HepG2 (cell line): ENCODE measurements around the gene ATP6V0A1.

ENCODE experiments used
- ASH2L ChIP-seq: fragments of 300-600, 200-600 bp; sonication (generic); IDR thresholded peaks from 2 replicates; pipeline ENCODE4 v1.7.0; 2017; ENCODE audit warnings: low read depth, mild to moderate bottlenecking, moderate library complexity, mixed read lengths, low read length; ENCODE audit not compliant: insufficient read length
- BATF2 ChIP-seq: sonication (generic); formaldehyde crosslinking; IDR thresholded peaks from 2 replicates; pipeline ENCODE4 v1.8.0; 2022; ENCODE audit warnings: mild to moderate bottlenecking, missing genetic modification reagents, moderate library complexity
- ETS1 ChIP-seq: sonication (generic); formaldehyde crosslinking; IDR thresholded peaks from 2 replicates; pipeline ENCODE4 v1.4.0; 2020; ENCODE audit warnings: missing genetic modification reagents
- MAFK ChIP-seq, 2 experiments: IDR thresholded peaks in 1 of 2; conservative IDR thresholded peaks in 1 of 2; 2 replicates each; pipeline ENCODE4 v1.6.1; 2011; ENCODE audit warnings: improper control_type of control experiment in 2 of 2, low read length in 2 of 2
- MED1 ChIP-seq: sonication (generic); formaldehyde crosslinking; IDR thresholded peaks from 2 replicates; pipeline ENCODE4 v1.4.0; 2020; ENCODE audit warnings: missing genetic modification reagents
- MXD4 ChIP-seq: IDR thresholded peaks from 2 replicates; pipeline ENCODE4 v1.6.1; 2016; ENCODE audit warnings: mild to moderate bottlenecking, missing biosample characterization, missing genetic modification reagents
- MYC ChIP-seq: sonication (generic); formaldehyde crosslinking; IDR thresholded peaks from 2 replicates; pipeline ENCODE4 v1.9.0; 2021; ENCODE audit warnings: missing genetic modification reagents, borderline replicate concordance
- SIN3A ChIP-seq: IDR thresholded peaks from 2 replicates; pipeline ENCODE4 v1.6.1; 2011; ENCODE audit warnings: low read depth, mild to moderate bottlenecking, control low read depth, low read length, borderline replicate concordance
- SP1 ChIP-seq, 2 experiments: fragments of 450-650 bp in 1 of 2; sonication (generic) in 1 of 2; formaldehyde crosslinking in 1 of 2; IDR thresholded peaks; 2 replicates each; pipeline versions ENCODE4 v1.4.0 to v1.6.1; 2016 to 2020; ENCODE audit warnings: missing genetic modification reagents in 1 of 2
- ZNF549 ChIP-seq: sonication (generic); formaldehyde crosslinking; IDR thresholded peaks from 2 replicates; pipeline ENCODE4 v1.5.0; 2020; ENCODE audit warnings: missing genetic modification reagents
- ZNF841 ChIP-seq: sonication (generic); formaldehyde crosslinking; IDR thresholded peaks from 2 replicates; pipeline ENCODE4 v1.8.1; 2023; ENCODE audit warnings: missing genetic modification reagents, borderline replicate concordance

- no peak for TF ChIP-seq ASH2L
- no peak for TF ChIP-seq ZNF841 (CRISPR knock-in tag)
- TF ChIP-seq ETS1 (CRISPR knock-in tag) = no peak
- TF ChIP-seq MYC = no peak
- TF ChIP-seq ZNF549 (CRISPR knock-in tag) = no peak
- TF ChIP-seq MXD4 (CRISPR knock-in tag) = no peak
- no peak for TF ChIP-seq BATF2 (CRISPR knock-in tag)
- TF ChIP-seq MAFK (conservative IDR thresholded peaks at IDR 0.05 in 1 of 2, IDR thresholded peaks at IDR 0.05 in 1 of 2; ENCODE audit: low read length in 2 of 2) = no peak
- TF ChIP-seq SIN3A = no peak
- TF ChIP-seq MED1 (CRISPR knock-in tag) = no peak
- TF ChIP-seq SP1 (IDR thresholded peaks at IDR 0.05) = no peak
- no peak for TF ChIP-seq SP1 (CRISPR knock-in tag; IDR thresholded peaks at IDR 0.05)
Observed at GRCh38 chr17:42429726-42430447, 28.8 kb upstream of the ATP6V0A1 start.
